ENCODE results near the gene RPLP2. TPM values are rescaled to one million over a fixed set of nuclear protein-coding genes. Genes with fewer than 3 reads are reported as not detected.

RPLP2 gene
- total and polyA plus RNA-seq, 2 donors (not counting 1 experiment from before 2014, with no cell fraction given) = 525 to 3,947 TPM

DNA sequence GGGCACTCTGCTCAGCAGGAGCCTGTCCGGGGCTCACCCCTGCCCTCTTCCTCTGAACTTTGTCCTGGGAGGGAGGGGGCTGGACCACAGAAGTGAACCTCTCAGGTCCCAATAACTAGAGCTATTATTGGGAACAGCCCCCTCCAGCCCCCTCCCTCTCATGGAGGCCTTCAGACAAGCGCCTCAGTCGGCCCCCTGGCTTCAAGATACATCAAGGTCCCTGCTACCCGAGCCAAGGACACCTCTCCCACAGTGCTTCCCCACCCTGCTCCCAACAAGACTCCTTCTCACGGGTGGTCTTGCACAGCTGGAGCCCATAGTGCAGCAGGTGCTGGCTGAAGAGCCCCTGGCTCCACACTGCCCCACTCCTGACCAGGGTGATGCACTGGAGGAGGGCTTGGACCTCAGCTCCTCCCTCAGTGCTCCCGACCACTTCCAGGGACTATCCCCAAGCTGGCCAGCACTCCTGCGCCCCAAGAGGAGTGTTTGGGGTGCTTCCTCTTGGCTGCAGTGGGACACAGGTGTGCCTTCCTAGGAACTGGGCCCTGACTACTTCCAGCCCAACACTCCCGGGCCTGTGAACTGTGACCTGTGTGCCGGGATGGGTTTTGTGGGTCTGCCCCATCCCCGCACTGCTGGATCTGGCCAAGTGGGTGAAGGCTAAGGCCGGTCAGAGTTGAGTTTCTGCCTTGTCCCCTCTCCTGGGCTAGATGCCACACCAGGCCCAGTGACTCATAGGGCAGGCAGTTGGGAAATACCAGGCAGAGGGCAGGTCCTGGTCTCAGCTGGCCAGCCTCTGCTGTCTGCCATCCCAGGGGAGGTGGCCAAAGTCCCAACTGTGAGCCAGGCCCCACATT, 11.1 kb downstream of the RPLP2 start:
- H3K4me3 Mint-ChIP-seq = peak overlapping the region; percentile 92
- CTCF ChIA-PET = interaction anchor here (1.3 to 2.8 kb wide), 2 partner anchors 12 to 28 kb away, joined by 3 to 14 read pairs; partner anchors contain the start of gene RPLP2
- Histone ChIP-seq H3K79me2 (ENCODE audit: control insufficient read depth, insufficient read depth, low read length) (peaks cover 24% of the 10 kb centered on the region), H3K4me1 (ENCODE audit: control insufficient read depth in 2 of 2, insufficient read depth in 2 of 2, low read length in 2 of 2) (peaks cover 16 to 26% of the 10 kb centered on the region in 2 donors), H3K9ac (ENCODE audit: low read length) (peak overlapping the region; percentile 91), H3K4me3 (ENCODE audit: control extremely low read depth in 1 of 5, extremely low read depth in 1 of 5, insufficient read depth in 1 of 5, low read depth in 2 of 5, low read length in 4 of 5) (peak overlapping the region; percentile 37 to 82 (median 73)), H3K36me3 (replicated peaks in 1 of 2; ENCODE audit: control extremely low read depth in 1 of 2, control insufficient read depth in 1 of 2, extremely low read depth in 1 of 2, insufficient read depth in 2 of 2, low read length in 1 of 2) (peaks cover 0 to 30% of the 10 kb centered on the region in 2 experiments), H4K20me1 (ENCODE audit: control insufficient read depth, insufficient read depth, low read length, poor library complexity, severe bottlenecking) (peaks cover 58% of the 10 kb centered on the region), H3K4me2 (replicated peaks; ENCODE audit: low read depth, low read length, poor library complexity, severe bottlenecking) (peak overlapping the region; percentile 90), H3K27ac (ENCODE audit: low read length in 2 of 2) (peak overlapping the region; percentile 6 to 45), H3K27me3 (replicated peaks in 1 of 4; ENCODE audit: control extremely low read depth in 1 of 4, control insufficient read depth in 3 of 4, insufficient read depth in 4 of 4, low read length in 3 of 4) (peaks cover 0 to 2% (median 0%) of the 10 kb centered on the region in 4 experiments), H2AFZ (ENCODE audit: insufficient read depth, low read depth, low read length, poor library complexity, severe bottlenecking) (no peak overlapping the region), H3K9me3 (ENCODE audit: control extremely low read depth in 1 of 3, control insufficient read depth in 2 of 3, insufficient read depth in 1 of 3, low read length in 2 of 3) (no peaks in the 10 kb centered on the region)
- no peaks in the 10 kb centered on the region for H3K9me3 Mint-ChIP-seq (ENCODE audit: insufficient read depth)
- H3K27me3 Mint-ChIP-seq = no peaks in the 10 kb centered on the region
- no peak for ATAC-seq (ENCODE audit: low read depth)
- 91% methylated on average over 10 of the region's 11 CpGs for WGBS (ENCODE audit: insufficient coverage)
- POLR2A ChIA-PET = interaction anchor here (0.7 to 3.7 kb wide), 8 partner anchors 9 to 315 kb away, joined by 3 to 57 read pairs (median 10); partner anchors contain the start of genes CD151, CRACR2B, HRAS and LRRC56
- TF ChIP-seq, protein P1, sequence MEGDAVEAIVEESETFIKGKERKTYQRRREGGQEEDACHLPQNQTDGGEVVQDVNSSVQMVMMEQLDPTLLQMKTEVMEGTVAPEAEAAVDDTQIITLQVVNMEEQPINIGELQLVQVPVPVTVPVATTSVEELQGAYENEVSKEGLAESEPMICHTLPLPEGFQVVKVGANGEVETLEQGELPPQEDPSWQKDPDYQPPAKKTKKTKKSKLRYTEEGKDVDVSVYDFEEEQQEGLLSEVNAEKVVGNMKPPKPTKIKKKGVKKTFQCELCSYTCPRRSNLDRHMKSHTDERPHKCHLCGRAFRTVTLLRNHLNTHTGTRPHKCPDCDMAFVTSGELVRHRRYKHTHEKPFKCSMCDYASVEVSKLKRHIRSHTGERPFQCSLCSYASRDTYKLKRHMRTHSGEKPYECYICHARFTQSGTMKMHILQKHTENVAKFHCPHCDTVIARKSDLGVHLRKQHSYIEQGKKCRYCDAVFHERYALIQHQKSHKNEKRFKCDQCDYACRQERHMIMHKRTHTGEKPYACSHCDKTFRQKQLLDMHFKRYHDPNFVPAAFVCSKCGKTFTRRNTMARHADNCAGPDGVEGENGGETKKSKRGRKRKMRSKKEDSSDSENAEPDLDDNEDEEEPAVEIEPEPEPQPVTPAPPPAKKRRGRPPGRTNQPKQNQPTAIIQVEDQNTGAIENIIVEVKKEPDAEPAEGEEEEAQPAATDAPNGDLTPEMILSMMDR (IDR thresholded peaks at IDR 0.05) = no peak
- TF ChIP-seq EZH2 (IDR thresholded peaks at IDR 0.05; ENCODE audit: borderline replicate concordance, insufficient read depth, low read depth, low read length, poor library complexity, severe bottlenecking) = no peak
- H3K4me1 Mint-ChIP-seq = peaks cover 20% of the 10 kb centered on the region
- peak overlapping the region; percentile 91 for H3K27ac Mint-ChIP-seq
- intact Hi-C loops (cut with micrococcal nuclease) = loop anchor here (1.0 kb wide), 2 partner anchors 9 to 21 kb away; partner anchors contain the start of genes POLR2L and TSPAN4
- DNase-seq = no peak
